Measurements from ENCODE around the gene NOS1AP.

DNA sequence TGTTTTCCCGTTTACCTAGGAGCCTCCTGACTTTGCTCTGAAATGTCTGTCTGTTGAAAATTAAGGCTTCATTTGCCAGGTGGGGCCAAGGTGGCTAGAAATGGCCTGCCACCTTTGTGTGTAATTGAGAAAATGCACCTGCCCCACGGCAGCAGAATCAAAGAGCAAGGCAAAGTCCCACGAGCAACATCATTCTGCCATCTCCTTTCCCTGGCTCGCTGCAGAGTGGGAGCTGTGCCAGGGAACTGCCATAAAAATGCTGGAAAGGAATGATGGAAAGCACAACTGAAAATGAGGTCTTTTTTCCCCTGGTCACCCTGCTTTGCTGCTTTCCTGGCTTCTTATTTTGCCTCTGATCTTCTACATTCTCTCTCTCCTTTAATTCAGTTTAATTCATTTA, 40.3 kb upstream of the NOS1AP start:
- TF ChIP-seq, protein P1, sequence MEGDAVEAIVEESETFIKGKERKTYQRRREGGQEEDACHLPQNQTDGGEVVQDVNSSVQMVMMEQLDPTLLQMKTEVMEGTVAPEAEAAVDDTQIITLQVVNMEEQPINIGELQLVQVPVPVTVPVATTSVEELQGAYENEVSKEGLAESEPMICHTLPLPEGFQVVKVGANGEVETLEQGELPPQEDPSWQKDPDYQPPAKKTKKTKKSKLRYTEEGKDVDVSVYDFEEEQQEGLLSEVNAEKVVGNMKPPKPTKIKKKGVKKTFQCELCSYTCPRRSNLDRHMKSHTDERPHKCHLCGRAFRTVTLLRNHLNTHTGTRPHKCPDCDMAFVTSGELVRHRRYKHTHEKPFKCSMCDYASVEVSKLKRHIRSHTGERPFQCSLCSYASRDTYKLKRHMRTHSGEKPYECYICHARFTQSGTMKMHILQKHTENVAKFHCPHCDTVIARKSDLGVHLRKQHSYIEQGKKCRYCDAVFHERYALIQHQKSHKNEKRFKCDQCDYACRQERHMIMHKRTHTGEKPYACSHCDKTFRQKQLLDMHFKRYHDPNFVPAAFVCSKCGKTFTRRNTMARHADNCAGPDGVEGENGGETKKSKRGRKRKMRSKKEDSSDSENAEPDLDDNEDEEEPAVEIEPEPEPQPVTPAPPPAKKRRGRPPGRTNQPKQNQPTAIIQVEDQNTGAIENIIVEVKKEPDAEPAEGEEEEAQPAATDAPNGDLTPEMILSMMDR (IDR thresholded peaks at IDR 0.05; ENCODE audit: extremely low read depth in 1 of 2, insufficient read depth in 1 of 2, low read depth in 1 of 2, low read length in 2 of 2), result no peak
- no peak for TF ChIP-seq MYC (IDR thresholded peaks at IDR 0.05; ENCODE audit: low read depth, low read length)
- no peak for TF ChIP-seq POLR2A (IDR thresholded peaks at IDR 0.05; ENCODE audit: low read depth, low read length)
- TF ChIP-seq EZH2 (IDR thresholded peaks at IDR 0.05; ENCODE audit: borderline replicate concordance, low read depth, low read length, severe bottlenecking), result no peak
- no peak for TF ChIP-seq POLR2AphosphoS5 (IDR thresholded peaks at IDR 0.05; ENCODE audit: insufficient read depth, low read depth, low read length)
- TF ChIP-seq, protein P2, sequence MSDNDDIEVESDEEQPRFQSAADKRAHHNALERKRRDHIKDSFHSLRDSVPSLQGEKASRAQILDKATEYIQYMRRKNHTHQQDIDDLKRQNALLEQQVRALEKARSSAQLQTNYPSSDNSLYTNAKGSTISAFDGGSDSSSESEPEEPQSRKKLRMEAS (IDR thresholded peaks at IDR 0.05; ENCODE audit: insufficient read depth, insufficient read length), result no peak
- no peak for TF ChIP-seq FOS (IDR thresholded peaks at IDR 0.05; ENCODE audit: borderline replicate concordance, insufficient read depth, low read length)
- TF ChIP-seq GATA2 (IDR thresholded peaks at IDR 0.05; ENCODE audit: insufficient read depth, insufficient read length, low read depth, low read length), result no peak
